Activated CD8-positive, alpha-beta memory T cell treated with anti-CD3 and anti-CD28 coated beads for 24 hours (primary cell): ENCODE data around the gene ACSS1.
"Not testable (repeated sequence)": the region's sequence is repeated elsewhere in the genome, so short reads cannot be mapped to it uniquely, and the experiment has no call there.

Experiments
- DNase-seq: peaks from one replicate; pipeline ENCODE4 v3.0.0-alpha.2; 2020

Gene ACSS1

GRCh38 chr20:25009218-25010145, 48.5 kb downstream of the ACSS1 start:
- DNase-seq, result peak; percentile 15

GRCh38 chr20:25008388-25009217, 49.3 kb downstream of the ACSS1 start:
- DNase-seq, result peak; percentile 38

GRCh38 chr20:25007491-25008305, 50.2 kb downstream of the ACSS1 start:
- DNase-seq, result peak; percentile 50

- peak; percentile 19 for DNase-seq
Observed at GRCh38 chr20:25006431-25007167, 51.3 kb downstream of the ACSS1 start.

- DNase-seq, result peak; percentile 30
Observed at GRCh38 chr20:25005661-25006060, 52.3 kb downstream of the ACSS1 start.

GRCh38 chr20:25005220-25005619, 52.7 kb downstream of the ACSS1 start:
- no peak for DNase-seq

- DNase-seq, result no peak
Observed at GRCh38 chr20:25003002-25003401, 54.9 kb downstream of the ACSS1 start.

- DNase-seq, result not testable (repeated sequence)
Observed at GRCh38 chr20:25001323-25001722, 56.6 kb downstream of the ACSS1 start.

GRCh38 chr20:25000268-25000801, 57.6 kb downstream of the ACSS1 start:
- DNase-seq, result no peak

- peak; percentile 24 for DNase-seq
Observed at GRCh38 chr20:24999568-24999967, 58.4 kb downstream of the ACSS1 start.

GRCh38 chr20:24998631-24999445, 59.1 kb downstream of the ACSS1 start:
- peak; percentile 38 for DNase-seq

GRCh38 chr20:24998121-24998520, 59.8 kb downstream of the ACSS1 start:
- DNase-seq, result peak; percentile 35

GRCh38 chr20:24996449-24997377, 61.2 kb downstream of the ACSS1 start:
- peak; percentile 48 for DNase-seq

- DNase-seq, result peak; percentile 33
Observed at GRCh38 chr20:24995741-24996448, 62.0 kb downstream of the ACSS1 start.

GRCh38 chr20:24994470-24995368, 63.2 kb downstream of the ACSS1 start:
- peak; percentile 94 for DNase-seq

- DNase-seq, result peak; percentile 55
Observed at GRCh38 chr20:24994186-24994465, 63.8 kb downstream of the ACSS1 start.

GRCh38 chr20:24993337-24994185, 64.4 kb downstream of the ACSS1 start:
- DNase-seq, result peak; percentile 49
